Measurements from ENCODE around the gene INAFM1. TPM values are rescaled to one million over a fixed set of nuclear protein-coding genes. Genes with fewer than 3 reads are reported as not detected.

Gene INAFM1
- 10 to 100 TPM; 28.2 to 38.6 TPM for total RNA-seq
- long read RNA-seq, donor 1, transcript INAFM1-201 (1 exons, 1,255 nt), result major isoform, 28 of 28 reads
- long read RNA-seq, donor 1, partial matches to known transcripts, result 0 of 28 reads
- long read RNA-seq, donor 1, other reads (novel, unspliced or antisense), result 0 of 28 reads
- long read RNA-seq, donor 2, partial matches to known transcripts, result 0 of 8 reads
- long read RNA-seq, donor 2, other reads (novel, unspliced or antisense), result 4 of 8 reads

DNA sequence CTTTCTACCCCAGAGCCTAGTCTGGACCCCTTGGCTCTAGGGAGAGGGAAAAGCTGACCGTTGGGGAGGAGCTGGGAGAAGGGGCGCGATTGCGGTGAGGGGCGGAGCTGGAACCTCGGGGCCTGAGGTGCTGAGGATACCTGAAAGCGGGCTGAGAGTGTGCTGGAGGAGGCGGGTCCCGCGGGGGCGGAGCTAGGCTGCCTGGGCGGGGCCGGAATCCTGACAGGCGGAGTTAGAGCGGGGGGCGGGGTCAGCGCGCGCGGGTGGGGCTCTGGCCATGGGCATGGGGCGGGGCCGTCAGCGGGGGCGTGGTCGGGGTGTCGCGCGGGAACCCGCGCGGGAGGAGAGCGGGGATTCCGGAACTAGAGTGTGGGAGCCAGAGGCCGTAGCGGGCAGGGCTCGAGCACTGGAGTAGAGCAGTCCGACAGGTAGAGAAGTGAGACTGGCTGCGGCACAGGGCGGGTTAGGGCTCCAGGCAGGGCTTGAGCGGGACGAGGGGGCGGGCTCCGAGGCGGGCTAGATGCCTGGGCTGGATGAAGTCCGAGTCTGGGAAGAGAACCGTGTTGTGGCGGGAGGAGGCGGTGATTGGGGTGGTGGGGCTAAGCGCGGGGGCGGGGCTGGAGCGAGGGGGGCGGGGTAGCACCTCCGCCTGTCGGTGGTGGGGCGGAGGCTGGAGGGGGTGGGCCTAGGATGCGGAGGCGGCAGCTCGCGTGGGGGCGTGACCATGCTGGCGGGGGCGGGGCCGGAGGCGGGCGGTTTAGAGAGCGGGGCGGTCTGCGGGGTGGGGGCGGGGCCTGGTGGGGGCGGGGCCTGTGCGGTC, at the start of gene INAFM1:
Gene INAFM1, plus strand, starts transcription at position 815 of the 820 bp plus-strand sequence. CDS start 35 bp downstream, outside the sequence.
- DNase-seq (ENCODE audit: low spot score), result peak; percentile 100
- intact Hi-C loops (cut with DNase I), result no loop called here

DNA sequence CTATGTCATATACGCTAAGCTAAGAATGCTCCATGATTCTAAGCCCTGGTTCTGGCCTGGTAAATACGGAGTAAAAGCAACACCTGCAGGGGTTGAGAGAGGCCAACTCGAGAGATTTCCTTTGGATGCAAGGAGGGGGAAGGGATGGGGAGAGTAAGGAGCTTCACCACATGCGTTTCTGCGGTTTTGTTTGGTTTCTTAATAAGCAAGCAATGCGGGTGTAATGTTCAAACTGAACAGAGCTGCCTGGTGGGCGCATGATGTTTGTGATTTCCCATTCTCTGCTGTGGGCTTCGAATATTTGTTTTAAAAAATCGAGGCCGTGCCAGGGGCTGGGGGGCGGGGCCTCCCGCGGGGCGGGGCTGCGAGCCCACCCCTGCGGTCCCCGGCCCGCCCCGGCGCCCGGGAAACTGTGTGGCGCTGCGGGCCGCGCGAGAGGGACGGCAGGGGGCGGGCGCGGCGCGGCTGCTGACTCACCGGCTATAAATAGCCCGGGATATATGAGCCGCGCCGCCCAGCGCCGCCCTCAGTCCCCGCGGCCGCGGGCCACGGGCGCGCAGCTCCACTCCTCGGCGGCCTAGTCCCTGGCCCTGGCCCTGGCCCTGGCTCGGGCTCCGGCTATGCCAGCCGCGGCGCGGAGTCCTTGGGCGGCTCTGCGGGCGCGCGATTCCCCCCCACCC, 48.8 kb upstream of the INAFM1 start:
- intact Hi-C loops (cut with DNase I), result loop anchor here in 1 of 2 donors (10.0 kb wide), 1 partner anchor 71 kb away; no protein-coding TSS in a partner anchor
- peak; percentile 96 for DNase-seq (ENCODE audit: low spot score)

DNA sequence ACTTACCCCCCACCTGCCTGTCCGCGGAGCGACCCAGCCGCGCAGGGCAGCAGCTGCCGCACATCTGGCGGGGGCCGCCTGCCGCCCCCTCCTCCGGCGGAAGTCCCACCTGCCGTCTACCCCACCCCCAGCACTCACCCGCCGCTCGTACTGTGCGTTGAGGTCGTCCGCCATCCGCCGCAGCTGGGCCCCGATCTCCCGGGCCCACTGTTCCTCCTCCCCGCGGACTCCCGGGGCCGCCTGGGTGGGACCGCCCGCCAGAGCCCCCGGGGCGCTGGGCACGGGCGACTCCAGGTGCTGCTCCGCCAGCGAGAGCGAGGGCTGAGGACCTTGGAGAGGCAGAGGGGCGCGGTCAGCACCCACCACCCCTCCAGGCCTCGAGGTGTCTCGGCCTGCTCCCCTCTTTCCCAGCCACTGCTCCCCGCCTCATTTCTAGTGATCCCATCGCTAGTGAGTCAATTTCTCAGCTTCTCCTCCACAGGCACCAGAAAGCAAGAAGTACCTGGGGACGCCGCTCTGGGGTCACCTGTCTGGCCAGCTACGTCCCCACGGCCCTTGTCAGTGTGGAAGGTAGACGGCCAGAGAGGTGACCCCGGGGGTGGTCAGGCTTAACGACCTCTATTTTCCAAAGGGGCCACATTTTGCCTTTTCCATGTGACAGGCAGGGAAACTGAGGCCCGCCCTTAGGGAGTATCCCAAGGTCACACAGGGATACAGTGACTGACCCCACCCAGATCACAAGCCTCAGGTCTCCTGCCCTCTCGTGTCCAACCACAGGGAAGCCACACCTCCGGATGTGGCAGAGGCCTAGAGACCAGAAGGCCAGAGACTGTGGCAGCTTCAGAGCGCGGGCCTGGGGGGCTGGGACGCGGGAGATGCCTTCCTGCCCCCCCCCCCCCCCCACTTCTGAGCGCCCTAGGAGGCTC, 48.0 kb upstream of the INAFM1 start:
- intact Hi-C loops (cut with DNase I), result loop anchor here in 1 of 2 donors (10.0 kb wide), 1 partner anchor 72 kb away; no protein-coding TSS in a partner anchor
- DNase-seq (ENCODE audit: low spot score), result peak; percentile 95

DNA sequence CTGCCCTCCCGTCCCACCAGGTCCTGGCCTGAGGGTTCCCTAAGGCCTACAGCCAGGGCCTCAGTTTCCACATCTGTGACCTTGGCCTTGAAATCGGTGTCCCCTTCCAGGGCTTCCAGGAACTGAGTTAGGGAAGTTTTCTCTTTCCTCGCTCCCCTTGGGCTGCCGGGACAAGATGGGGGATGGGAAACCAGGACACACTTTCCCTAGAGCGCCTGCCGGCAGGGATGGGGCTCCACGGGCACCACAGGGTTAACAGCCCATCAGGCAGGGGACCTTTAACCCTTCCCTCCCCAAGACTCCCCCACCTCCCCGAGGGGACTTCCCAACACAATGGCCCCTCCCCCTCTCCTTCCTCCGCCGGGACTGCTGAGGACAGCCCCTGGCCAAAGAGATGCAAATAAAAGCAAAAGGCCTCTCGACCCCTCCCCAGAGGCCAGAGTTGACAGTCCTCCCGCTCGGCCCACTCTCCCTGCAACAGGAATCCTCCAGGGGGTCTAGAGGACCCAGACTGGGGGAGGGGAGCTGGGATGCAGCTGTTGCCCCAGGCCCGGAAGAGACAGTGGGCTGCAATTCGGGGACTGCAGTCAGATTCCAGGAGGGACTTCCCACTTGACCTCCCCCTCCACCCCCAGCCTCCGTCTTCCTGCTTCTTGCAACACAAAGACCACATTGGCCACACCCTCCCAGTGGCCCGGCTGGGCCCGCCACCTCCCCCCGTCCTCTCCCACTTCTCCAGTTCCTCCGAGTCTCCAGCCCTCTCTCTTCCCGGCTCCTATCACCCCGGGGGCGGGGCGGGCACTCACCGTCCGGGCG, 47.1 kb upstream of the INAFM1 start:
- DNase-seq (ENCODE audit: low spot score), result peak; percentile 97
- intact Hi-C loops (cut with DNase I), result loop anchor here in 1 of 2 donors (10.0 kb wide), 1 partner anchor 73 kb away; no protein-coding TSS in a partner anchor

DNA sequence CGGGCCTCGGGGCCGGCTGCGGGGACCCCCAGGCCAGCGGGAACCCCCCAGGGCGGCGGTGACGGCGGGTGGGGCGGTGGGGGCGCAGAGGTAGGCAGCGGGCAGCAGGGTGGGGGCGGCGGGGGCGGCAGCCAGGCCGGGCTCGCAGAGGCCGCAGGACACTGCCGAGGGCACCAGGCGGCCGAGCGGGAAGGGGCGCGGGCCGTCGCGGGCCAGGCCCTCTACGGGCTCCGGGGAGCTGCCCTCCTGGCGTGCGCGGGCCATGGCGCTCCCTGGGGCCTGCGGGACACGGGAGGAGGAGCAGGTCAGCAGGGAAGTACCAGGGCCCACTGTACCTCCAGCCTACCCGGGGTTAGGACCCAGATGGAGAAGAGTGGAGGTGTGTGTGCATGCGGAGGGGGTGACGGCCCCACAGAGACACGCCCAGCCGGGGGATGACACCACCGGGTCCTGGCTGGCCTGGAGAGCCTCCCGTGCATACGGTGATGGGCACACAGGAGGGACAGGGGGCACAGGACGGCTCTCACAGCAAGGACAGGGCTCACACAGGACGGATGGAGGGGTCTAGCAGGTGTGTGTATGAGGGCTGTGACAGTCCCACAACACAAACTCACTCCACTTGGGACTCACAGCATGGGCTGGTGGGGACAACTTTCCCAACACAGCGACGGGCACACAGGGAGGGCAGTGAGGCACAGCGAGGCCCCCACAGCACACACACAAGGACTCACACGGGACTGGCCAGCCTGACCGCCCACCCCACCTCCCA, 46.3 kb upstream of the INAFM1 start:
- peak; percentile 84 for DNase-seq (ENCODE audit: low spot score)
- intact Hi-C loops (cut with DNase I), result loop anchor here in 1 of 2 donors (10.0 kb wide), 1 partner anchor 74 kb away; no protein-coding TSS in a partner anchor

DNA sequence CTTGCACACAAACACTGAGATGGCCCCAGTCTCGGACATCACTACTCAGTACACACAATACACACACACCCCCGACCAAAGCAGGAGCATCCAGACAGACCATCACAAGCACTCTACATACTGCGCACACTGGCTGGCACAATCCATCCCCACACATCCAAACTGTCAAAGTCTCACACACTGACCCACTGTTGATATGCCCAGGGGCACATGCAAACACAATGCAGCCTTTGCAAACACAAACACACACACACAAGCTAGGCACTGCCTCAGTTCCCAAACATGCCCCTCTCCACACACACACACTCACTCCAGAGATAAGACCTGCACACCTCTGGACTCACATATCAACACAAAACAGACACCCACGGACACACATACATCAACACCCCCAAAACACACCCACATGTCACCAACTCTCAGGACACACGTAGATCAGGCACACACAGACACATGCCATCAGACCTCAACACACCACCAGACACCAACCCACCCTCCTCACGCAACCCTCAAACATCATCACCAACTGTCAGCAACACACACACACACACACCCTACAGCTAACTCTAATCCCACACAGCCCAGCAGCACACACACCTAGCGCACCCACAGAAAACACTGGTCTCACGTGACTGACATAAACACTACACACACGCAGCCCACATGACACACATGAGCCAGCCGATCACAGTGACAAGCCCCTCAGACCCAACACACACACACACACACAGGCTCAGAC, 45.6 kb upstream of the INAFM1 start:
- intact Hi-C loops (cut with DNase I), result loop anchor here in 1 of 2 donors (10.0 kb wide), 1 partner anchor 74 kb away; no protein-coding TSS in a partner anchor
- no peak for DNase-seq (ENCODE audit: low spot score)

DNA sequence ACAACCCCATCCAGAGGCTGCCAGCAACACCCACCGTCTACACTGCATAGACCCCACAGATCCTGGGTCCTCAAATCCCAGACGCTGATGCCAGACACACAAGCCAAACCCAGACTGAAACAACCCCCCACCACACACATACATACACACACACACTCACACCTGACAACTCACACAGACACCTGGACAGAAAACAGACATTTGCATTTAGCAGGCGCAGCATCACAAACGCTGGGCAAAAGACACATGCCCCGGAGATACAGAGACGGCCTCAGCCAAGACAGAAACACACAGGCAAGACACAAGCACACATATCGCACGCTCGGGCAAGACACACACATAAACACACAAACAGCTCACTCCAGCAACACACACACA, 45.0 kb upstream of the INAFM1 start:
- no peak for DNase-seq (ENCODE audit: low spot score)
- intact Hi-C loops (cut with DNase I), result loop anchor here in 1 of 2 donors (10.0 kb wide), 1 partner anchor 75 kb away; no protein-coding TSS in a partner anchor

DNA sequence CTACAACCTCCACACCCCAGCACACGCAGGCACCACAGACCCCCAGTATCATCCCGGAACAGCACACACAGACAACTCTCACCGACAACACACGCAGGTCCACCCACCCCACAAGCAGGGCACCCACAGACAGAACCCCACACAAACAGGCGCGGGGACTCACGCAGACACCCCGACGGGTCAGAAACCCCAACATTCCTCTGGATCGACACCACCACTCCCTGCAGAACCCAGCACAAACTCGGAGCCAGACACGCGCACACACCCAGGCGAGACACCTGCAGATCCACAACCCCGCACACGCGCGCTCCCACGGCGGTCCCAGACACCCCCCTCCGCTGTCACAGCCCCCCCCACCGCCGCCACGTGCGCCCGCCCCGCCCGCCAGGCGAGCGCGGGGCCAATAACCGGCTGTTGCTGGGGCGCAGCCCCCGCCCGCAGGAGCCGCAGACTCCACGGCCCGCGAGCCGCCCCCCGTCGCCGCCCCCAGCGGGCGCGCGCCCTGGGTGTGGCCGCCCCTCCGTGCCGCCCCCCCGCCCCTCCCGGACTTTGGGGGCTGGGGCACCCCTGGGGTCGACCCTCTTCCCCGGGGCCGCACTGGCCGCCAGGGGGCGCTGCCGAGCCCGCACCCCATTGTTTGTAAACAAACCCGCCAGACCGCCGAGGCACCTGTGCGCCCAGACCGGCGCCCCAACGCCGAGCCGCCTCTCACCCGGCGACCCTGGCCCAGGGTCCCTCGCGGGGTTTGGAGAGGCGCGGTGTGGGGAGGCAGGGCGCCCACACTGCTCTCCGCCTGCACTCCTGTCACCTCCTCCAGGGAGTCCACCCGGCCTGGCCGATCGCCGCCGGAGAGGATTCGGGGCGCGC, 44.4 kb upstream of the INAFM1 start:
- peak; percentile 91 for DNase-seq (ENCODE audit: low spot score)
- intact Hi-C loops (cut with DNase I), result no loop called here

DNA sequence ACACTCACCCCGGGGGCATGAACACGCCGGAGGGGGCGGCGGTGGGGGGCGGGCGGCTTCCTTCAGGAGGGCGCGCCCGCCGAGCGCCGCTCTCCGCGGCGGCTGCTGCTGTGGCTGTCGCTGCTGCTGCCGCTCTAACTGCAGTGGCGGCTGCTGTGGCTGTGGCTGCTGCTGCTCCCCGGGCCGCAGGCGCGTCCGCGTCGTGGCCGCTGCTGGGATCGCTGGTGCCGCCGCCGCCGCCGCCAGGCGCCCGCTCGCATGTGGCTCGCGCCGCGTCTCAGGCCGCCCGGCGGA, 43.8 kb upstream of the INAFM1 start, which contains the start of gene BBC3:
Gene BBC3, minus strand, starts transcription at position 279 of the 294 bp plus-strand sequence. CDS start 2,768 bp downstream, outside the sequence.
- DNase-seq (ENCODE audit: low spot score), result no peak
- intact Hi-C loops (cut with DNase I), result no loop called here

DNA sequence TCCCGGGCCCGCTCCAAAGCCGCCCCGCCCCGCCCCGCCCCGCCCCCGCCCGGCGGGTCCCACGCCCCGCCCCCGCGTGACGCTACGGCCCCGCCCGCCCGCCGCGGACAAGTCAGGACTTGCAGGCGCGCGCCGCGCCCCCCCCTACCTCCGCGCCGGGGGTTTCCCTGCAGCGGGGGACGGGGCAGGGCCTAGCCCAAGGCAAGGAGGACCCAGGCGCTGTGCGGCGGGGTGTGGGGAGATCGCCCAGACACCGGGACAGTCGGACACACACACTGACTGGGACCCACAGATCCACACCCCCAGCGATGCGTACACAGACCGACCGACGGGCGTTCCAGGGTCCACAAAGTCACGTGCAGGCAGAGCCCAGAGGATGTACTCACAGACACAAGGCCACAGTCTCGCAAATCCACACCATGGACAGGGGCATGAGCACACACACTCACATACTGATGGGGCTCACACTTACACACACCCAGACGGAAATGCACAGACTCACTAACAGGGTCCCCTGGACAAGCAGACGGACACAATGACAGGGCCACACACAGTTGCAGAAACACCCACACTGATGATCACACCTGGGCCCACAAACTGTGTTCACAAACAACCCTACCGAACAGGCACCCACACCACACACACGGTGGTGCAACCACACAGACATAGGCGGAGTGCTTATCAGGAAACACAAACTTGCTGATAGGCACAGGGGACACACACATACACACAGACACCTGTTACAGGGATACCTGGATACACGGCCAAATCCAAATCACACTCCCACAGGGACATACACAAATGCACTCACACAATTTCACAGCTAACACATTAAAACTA, 43.2 kb upstream of the INAFM1 start:
- intact Hi-C loops (cut with DNase I), result no loop called here
- peak; percentile 96 for DNase-seq (ENCODE audit: low spot score)

DNA sequence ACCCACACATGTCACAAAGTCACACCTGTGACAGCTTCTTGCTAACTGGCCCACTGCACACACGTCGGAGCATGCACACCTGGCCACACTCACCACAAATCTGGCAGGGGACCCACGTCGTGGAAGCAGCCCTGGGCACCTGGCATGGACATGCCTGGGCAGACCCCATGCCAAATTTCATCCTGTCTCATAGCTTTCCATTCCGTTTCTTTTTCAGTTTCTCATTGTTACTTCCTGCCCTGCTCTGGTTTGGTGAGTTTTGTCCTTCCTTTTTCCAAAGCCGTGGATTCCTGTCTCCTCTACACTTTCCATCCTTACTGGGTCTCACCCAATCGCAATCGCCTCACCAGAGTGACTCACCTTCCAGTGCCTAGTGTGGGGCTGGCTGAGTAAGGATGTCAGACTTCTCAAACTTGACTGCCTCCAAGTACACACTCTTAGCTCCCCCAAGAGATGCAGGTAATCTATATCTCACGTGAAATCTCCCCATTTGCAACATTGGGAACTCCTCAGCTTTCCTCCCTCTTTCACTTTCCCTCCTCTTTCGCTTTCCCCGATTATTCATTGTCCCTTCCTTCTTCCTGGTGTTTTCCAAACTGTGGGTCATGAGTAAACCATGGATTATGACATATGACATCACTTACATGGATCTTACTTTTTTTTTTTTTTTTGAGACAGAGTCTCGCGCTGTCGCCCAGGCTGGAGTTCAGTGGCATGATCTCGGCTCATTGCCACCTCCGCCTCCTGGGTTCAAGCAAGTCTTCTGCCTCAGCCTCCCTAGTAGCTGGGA, 42.1 kb upstream of the INAFM1 start:
- intact Hi-C loops (cut with DNase I), result no loop called here
- DNase-seq (ENCODE audit: low spot score), result no peak

DNA sequence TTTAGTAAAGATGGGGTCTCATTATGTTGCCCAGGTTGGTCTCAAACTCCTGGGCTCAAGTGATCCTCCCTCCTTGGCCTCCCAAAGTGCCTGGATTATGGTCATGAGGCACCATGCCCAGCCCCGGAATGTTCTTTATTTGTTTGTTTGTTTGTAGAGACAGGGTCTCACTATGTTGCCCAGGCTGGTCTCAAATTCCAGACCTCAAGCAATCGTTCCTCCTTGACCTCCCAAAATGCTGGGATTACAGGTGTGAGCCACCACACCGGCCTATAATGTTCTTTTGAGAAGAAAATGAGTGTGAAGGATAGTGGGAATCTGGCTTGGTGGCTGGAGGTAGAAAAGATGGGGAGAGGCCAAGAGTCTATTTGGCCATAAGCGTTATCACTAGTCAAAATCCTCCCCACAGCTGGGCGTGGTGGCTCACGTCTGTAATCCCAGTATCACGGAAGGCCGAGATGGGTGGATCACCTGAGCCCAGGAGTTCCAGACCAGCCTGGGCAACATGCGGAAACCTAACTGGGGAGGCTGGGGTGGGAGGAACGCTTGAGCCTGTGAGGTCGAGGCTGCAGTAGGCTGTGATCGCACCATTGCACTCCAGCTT, 38.5 kb upstream of the INAFM1 start:
- no peak for DNase-seq (ENCODE audit: low spot score)
- intact Hi-C loops (cut with DNase I), result no loop called here

DNA sequence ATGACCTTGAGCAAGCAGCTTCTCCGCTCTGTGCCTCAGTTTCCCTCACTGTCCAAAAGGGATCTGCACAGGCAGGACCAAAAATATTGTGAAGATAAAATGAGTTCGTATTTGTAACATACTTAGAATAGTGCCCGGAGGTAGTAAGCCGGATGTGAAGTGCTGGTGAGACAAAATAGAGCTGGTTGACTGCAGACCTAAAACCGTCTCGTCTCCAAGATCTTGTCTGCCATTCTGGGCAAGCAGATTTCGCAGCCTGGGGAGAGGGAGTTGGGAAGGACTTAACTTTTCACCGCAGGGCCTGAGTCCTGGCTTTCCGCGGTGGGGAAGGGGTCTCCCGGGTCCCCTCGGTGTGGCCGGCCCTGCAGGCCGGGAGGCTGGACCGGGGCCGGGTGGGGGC, 35.5 kb upstream of the INAFM1 start:
- no peak for DNase-seq (ENCODE audit: low spot score)
- intact Hi-C loops (cut with DNase I), result no loop called here
